ENCODE measurements around the gene APBA1.

- no peak for TF ChIP-seq CTCF (IDR thresholded peaks at IDR 0.05)
- TF ChIP-seq EZH2 (IDR thresholded peaks at IDR 0.05) = no peak
These were observed 94.1 kb downstream of the APBA1 start for GRCh38 chr9:69578026-69578425.

All from neural progenitor cell (in vitro differentiated cells).